ENCODE results near the gene CBL.

DNA sequence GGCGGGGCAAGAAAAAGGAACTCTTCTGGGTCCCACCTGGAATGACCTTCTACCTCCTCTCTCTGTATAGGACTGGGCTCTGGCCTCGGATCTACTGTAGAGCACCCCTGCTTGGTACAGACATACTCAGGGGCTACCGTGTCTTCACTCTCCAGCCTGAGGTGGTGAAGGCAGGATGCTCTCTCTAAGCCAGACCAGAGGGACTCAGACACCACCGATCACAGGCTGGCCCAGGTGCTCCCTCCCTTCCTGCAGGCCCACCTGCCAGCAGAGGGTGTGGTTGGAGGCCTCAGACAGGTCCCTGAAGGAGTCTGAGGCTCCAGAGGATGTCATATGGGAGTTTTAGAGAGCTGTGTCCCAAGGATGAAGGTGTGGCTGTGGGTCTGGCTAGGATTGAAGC is 16.7 kb upstream of the CBL start:
- TF ChIP-seq CTCF (IDR thresholded peaks at IDR 0.05) (no peak), POLR2A (IDR thresholded peaks at IDR 0.05) (no peak)
